ENCODE results near the gene FBXO22.
"Not testable (repeated sequence)": the region's sequence is repeated elsewhere in the genome, so short reads cannot be mapped to it uniquely, and the experiment has no call there.

FBXO22 gene

GRCh38 chr15:75921732-75922703, 18.3 kb downstream of the FBXO22 start:
- DNase-seq, result no peak

GRCh38 chr15:75923756-75924155, 20.1 kb downstream of the FBXO22 start:
- no peak for DNase-seq

- DNase-seq, result no peak
Observed at GRCh38 chr15:75924576-75924975, 20.9 kb downstream of the FBXO22 start.

- no peak for DNase-seq
Observed at GRCh38 chr15:75925440-75925839, 21.8 kb downstream of the FBXO22 start.

GRCh38 chr15:75926931-75927330, 23.3 kb downstream of the FBXO22 start:
- DNase-seq, result no peak

GRCh38 chr15:75927601-75928000, 23.9 kb downstream of the FBXO22 start:
- DNase-seq, result no peak

GRCh38 chr15:75928680-75929608, 25.3 kb downstream of the FBXO22 start:
- no peak for DNase-seq

- no peak for DNase-seq
Observed at GRCh38 chr15:75929799-75930565, 26.3 kb downstream of the FBXO22 start.

- DNase-seq, result no peak
Observed at GRCh38 chr15:75930866-75931265, 27.2 kb downstream of the FBXO22 start.

GRCh38 chr15:75942464-75942863, 38.8 kb downstream of the FBXO22 start:
- DNase-seq, result no peak

GRCh38 chr15:75943246-75943645, 39.6 kb downstream of the FBXO22 start:
- DNase-seq, result no peak

GRCh38 chr15:75943713-75944215, 40.1 kb downstream of the FBXO22 start:
- DNase-seq, result no peak

- DNase-seq, result no peak
Observed at GRCh38 chr15:75945953-75946352, 42.3 kb downstream of the FBXO22 start.

GRCh38 chr15:75947092-75947491, 43.4 kb downstream of the FBXO22 start:
- DNase-seq, result no peak

GRCh38 chr15:75948761-75949296, 45.2 kb downstream of the FBXO22 start:
- DNase-seq, result no peak

GRCh38 chr15:75952525-75952924, 48.8 kb downstream of the FBXO22 start:
- no peak for DNase-seq

- no peak for DNase-seq
Observed at GRCh38 chr15:75955720-75956119, 52.0 kb downstream of the FBXO22 start.

- DNase-seq, result no peak
Observed at GRCh38 chr15:75961331-75961730, 57.7 kb downstream of the FBXO22 start.

- no peak for DNase-seq
Observed at GRCh38 chr15:75966073-75966472, 62.4 kb downstream of the FBXO22 start.

GRCh38 chr15:75976766-75977165, 73.1 kb downstream of the FBXO22 start:
- DNase-seq, result not testable (repeated sequence)

GRCh38 chr15:75981149-75981815, 77.6 kb downstream of the FBXO22 start:
- DNase-seq, result no peak

- DNase-seq, result no peak
Observed at GRCh38 chr15:75982468-75982867, 78.8 kb downstream of the FBXO22 start.

Measured in NCI-H446 treated with DMSO at 0.1 percent for 48 hours (cell line).